GM10847 (cell line): ENCODE measurements around the gene YIF1A.

Experiments
- POLR2A ChIP-seq: IDR thresholded peaks from 2 replicates; pipeline ENCODE4 v1.6.1; 2011; ENCODE audit not compliant: insufficient read length; ENCODE audit errors: extremely low read depth

YIF1A gene

GRCh38 chr11:66271816-66272215 lies 17.1 kb downstream of the YIF1A start:
- no peak for TF ChIP-seq POLR2A

GRCh38 chr11:66268952-66269905 lies 19.7 kb downstream of the YIF1A start:
- no peak for TF ChIP-seq POLR2A

DNA sequence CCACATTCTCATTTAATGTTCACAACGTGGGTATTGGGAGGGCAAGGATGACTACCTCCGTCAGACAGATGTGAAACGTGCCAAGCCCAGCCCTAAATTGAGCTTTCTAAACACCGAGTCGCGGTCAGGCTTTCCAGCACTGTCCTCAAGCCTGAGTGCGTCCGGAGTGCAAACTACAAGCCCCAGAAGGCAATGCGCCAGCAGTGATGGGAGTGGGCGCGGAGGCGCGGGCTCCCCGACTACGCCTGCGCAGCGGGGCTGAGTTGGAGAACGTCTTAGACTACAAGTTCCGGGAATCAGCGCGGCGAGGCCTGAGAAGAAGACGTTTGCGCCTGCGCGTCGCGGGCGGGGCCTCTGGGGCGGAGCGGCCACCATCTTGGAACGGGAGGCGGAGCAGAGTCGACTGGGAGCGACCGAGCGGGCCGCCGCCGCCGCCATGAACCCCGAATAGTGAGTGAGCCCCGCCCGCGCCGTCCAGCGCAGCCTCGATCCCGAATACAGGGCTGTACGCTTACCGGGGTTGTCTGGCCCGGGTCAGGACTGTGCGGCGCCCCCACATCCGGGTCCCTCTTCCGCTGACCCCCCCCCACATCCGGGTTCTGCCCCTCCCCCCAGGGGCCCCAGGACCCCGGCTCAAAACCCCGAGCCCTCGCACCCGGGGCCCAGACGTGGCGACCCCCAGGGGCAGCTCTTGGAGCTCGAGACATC lies 20.5 kb downstream of the YIF1A start, which contains the start of gene RAB1B:
RAB1B (plus strand) TSS at position 396 of the 708 bp plus-strand sequence; CDS start at position 437, 41 bp downstream.
- TF ChIP-seq POLR2A, result peak; percentile 47

GRCh38 chr11:66267379-66268243 lies 21.3 kb downstream of the YIF1A start:
- TF ChIP-seq POLR2A, result peak; percentile 34

DNA sequence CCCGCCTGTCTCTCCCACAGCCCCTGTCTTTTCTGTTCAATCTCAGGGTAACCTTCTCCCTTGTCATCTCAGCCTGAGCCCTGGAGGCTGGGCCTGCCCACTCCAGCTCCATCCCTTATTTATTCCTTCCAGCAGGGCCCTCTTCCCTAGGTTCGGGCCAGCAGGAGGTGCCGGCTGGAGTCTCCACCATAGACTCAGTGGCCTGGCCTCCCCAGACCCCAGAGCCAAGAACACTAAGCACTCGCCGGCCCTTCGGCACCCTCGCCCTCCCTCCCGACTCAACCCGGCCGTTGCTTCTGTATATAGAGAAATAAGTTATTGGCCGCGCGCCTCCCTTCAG lies 21.9 kb downstream of the YIF1A start:
- no peak for TF ChIP-seq POLR2A

GRCh38 chr11:66266378-66267038 lies 22.4 kb downstream of the YIF1A start:
- TF ChIP-seq POLR2A, result no peak

DNA sequence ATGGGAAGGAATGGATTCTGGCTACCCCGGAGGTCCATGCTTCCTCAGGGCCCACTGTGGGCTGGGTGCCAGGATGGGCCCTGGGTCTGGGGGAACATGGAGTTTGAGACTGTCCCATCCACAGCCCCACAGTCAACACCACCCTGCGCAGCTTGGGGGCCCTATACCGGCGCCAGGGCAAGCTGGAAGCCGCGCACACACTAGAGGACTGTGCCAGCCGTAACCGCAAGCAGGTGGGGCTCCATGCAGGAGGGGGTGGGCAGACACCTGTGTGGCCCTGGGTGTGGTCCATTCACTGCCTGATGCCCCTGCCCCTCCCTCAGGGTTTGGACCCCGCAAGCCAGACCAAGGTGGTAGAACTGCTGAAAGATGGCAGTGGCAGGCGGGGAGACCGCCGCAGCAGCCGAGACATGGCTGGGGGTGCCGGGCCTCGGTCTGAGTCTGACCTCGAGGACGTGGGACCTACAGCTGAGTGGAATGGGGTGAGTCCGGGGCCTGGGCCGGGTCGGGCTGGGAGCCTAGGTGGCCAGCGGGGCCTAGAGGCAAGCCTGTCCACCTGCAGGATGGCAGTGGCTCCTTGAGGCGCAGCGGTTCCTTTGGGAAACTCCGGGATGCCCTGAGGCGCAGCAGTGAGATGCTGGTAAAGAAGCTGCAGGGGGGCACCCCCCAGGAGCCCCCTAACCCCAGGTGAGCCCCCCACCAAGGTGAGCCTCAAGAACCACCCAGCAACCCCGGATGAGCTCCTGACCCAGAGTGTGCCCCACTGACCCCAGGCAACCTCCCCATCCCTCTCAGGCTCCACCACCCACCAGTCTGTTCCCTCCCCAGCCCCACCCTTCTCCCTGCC lies 23.2 kb downstream of the YIF1A start:
- no peak for TF ChIP-seq POLR2A

GRCh38 chr11:66264914-66265313 lies 24.0 kb downstream of the YIF1A start:
- TF ChIP-seq POLR2A, result no peak

GRCh38 chr11:66264383-66264782 lies 24.6 kb downstream of the YIF1A start:
- TF ChIP-seq POLR2A, result no peak

DNA sequence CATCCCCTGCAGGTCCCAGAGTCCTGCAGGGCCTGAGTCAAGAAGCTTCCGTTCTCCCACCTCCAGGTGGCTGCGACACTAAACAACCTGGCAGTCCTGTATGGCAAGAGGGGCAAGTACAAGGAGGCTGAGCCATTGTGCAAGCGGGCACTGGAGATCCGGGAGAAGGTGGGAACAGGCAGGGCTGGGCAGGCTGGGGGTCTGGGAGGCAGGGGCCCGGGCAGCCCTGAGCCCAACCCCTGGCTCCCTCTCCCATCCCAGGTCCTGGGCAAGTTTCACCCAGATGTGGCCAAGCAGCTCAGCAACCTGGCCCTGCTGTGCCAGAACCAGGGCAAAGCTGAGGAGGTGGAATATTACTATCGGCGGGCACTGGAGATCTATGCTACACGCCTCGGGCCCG lies 25.2 kb downstream of the YIF1A start:
- no peak for TF ChIP-seq POLR2A

DNA sequence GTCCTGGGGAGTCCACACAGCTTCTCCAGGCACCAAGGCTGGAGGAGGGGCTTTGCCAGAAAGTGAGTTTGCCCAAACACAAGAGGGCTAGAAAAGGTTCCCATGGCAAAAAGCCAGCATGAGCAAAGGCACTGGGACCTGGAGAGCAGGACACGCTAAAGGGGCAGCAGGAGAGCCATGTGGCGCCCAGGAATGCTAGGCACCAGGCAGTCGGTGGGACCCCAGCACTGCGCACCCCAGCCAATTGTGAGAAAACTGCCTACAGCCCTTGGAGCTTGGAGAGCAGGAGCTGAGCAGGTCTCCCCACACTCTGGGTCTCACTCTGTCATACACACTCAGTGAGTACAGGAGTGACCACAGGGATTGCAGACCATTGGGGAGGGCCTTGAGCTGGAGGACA lies 25.7 kb downstream of the YIF1A start:
- TF ChIP-seq POLR2A, result no peak

GRCh38 chr11:66262696-66263095 lies 26.2 kb downstream of the YIF1A start:
- TF ChIP-seq POLR2A, result no peak

DNA sequence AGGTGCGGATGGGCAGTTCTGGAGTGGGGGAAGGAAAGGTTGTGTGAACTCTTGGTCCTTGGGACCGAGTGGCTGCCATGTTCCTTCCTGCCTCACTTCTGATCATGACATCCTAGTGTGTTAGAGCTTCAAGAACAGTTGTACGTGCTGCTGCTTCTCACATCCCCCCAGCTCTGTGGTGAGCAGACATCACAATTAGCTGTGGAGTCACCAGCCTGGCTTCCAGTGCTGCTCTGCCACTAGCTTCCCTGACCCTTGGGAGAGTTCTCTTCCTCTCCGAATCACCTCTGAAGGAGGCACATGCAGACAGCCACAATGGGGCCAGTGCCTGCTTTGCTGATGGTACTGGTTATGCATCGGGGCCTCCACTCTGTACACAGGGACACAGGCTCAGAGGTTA lies 26.8 kb downstream of the YIF1A start:
- no peak for TF ChIP-seq POLR2A

DNA sequence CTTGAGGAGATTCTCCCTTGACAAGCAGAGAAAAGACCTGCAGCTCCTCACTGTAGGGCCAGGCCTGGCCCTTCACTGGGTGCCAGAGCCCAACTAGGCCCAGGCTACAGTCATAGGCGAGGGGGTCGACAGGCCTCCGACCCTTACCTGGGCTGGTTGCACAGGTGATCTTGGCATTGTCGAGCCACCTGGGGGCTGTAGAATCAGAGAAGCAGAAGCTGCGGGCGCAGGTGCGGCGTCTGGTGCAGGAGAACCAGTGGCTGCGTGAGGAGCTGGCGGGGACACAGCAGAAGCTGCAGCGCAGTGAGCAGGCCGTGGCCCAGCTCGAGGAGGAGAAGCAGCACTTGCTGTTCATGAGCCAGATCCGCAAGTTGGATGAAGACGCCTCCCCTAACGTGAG lies 27.4 kb downstream of the YIF1A start:
- no peak for TF ChIP-seq POLR2A
